ENCODE results near the gene NHLRC3. TPM values are rescaled to one million over a fixed set of nuclear protein-coding genes. Genes with fewer than 3 reads are reported as not detected.

Gene NHLRC3
- total and polyA plus RNA-seq, 2 of the 8 experiments (the other 6 are each of a cell fraction or from before 2014, with no cell fraction given): 13.1 to 16.9 TPM

DNA sequence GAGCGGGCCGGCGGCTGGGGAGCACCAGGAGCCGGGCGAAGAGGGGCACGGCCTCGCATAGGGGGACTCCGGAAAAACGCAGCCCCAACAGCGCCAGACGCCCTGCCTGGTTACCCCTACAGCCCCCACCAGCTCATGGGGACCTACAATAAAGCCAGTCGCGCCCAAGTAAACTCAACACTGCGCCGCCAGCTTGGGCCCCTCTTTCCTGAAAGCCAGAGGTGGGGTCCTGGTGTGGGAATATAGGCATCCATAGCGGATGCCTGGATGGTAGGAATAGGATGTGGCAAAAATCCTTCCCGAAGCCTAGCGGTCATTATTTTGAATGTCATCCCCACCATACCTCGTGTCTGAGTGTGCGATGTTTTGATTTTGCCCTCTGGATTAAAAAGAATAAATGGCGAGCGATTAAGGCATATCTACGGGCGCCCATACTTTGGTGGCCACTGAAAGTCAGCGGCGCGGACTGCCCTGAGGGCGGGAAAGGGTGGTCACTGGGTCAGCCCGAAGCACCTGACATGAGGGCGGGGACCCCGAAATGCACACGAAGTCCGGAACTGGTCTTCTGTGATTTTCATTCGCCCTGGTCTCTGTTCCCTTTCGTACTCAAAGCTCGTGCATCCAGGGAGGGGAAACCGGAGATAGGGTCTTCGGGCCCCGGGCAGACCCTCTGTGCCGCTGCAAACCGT lies at the start of gene NHLRC3, which contains the start of gene PROSER1 (continued):
- TF ChIP-seq, protein P1, sequence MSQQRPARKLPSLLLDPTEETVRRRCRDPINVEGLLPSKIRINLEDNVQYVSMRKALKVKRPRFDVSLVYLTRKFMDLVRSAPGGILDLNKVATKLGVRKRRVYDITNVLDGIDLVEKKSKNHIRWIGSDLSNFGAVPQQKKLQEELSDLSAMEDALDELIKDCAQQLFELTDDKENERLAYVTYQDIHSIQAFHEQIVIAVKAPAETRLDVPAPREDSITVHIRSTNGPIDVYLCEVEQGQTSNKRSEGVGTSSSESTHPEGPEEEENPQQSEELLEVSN (IDR thresholded peaks at IDR 0.05): peak; percentile 100
- TF ChIP-seq POU5F1 (IDR thresholded peaks at IDR 0.05; ENCODE audit: low read depth, low read length) (no peak), POLR2A (IDR thresholded peaks at IDR 0.05; ENCODE audit: control extremely low read depth in 1 of 2, low read depth in 2 of 2, low read length in 2 of 2) (peak; percentile 73 to 91), MAX (IDR thresholded peaks at IDR 0.05) (peak; percentile 97), HDAC6 (IDR thresholded peaks at IDR 0.05; ENCODE audit: low read depth, low read length) (no peak), TAF1 (IDR thresholded peaks at IDR 0.05; ENCODE audit: low read depth, low read length) (peak; percentile 89), RBBP5 (IDR thresholded peaks at IDR 0.05; ENCODE audit: borderline replicate concordance, low read depth, low read length) (no peak; the same call in 1 of the 2 replicates), POLR2AphosphoS5 (IDR thresholded peaks at IDR 0.05; ENCODE audit: low read depth, low read length) (peak; percentile 76), JUN (IDR thresholded peaks at IDR 0.05; ENCODE audit: low read depth, low read length) (no peak), ZNF274 (IDR thresholded peaks at IDR 0.05; ENCODE audit: borderline replicate concordance, extremely low read depth, low read length) (no peak), KDM5A (IDR thresholded peaks at IDR 0.05; ENCODE audit: low read length) (peak; percentile 37; the same call in 1 of the 2 replicates), KDM1A (IDR thresholded peaks at IDR 0.05; ENCODE audit: borderline replicate concordance, low read length) (no peak; the same call in 1 of the 2 replicates), SP1 (IDR thresholded peaks at IDR 0.05; ENCODE audit: low read depth, low read length) (0 out of 2 replicates have a peak, but pooled peaks have one; percentile 14), TCF12 (IDR thresholded peaks at IDR 0.05; ENCODE audit: low read depth, low read length) (no peak), FOSL1 (IDR thresholded peaks at IDR 0.05; ENCODE audit: insufficient read depth, low read depth, low read length) (no peak), BRCA1 (IDR thresholded peaks at IDR 0.05; ENCODE audit: low read depth, low read length) (no peak), GABPA (IDR thresholded peaks at IDR 0.05; ENCODE audit: borderline replicate concordance, insufficient read depth, low read length) (no peak), GTF2F1 (IDR thresholded peaks at IDR 0.05; ENCODE audit: borderline replicate concordance, low read depth, low read length) (peak; percentile 62; the same call in 1 of the 2 replicates), SUZ12 (IDR thresholded peaks at IDR 0.05; ENCODE audit: low read length) (no peak), TAF7 (optimal IDR thresholded peaks at IDR 0.05; ENCODE audit: borderline replicate concordance, low read depth, low read length) (peak; percentile 39), TEAD4 (IDR thresholded peaks at IDR 0.05; ENCODE audit: low read depth, low read length) (no peak), SP4 (IDR thresholded peaks at IDR 0.05; ENCODE audit: low read length) (peak; percentile 99), YY1 (IDR thresholded peaks at IDR 0.05; ENCODE audit: low read depth, low read length) (no peak; the same call in 1 of the 2 replicates)
- TF ChIP-seq, protein P2, sequence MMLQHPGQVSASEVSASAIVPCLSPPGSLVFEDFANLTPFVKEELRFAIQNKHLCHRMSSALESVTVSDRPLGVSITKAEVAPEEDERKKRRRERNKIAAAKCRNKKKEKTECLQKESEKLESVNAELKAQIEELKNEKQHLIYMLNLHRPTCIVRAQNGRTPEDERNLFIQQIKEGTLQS (IDR thresholded peaks at IDR 0.05; ENCODE audit: insufficient read depth, low read depth, low read length): no peak
